ENCODE results near the gene FAM110D.
A peak's percentile ranks its signal among the peaks of the same experiment; 100 is the strongest.

GRCh38 chr1:26169669-26170471 lies 11.0 kb downstream of the FAM110D start, which contains the start of gene ZNF593:
- TF ChIP-seq CTCF (IDR thresholded peaks at IDR 0.05; ENCODE audit: extremely low read depth in 1 of 2, insufficient read depth in 1 of 2, low read depth in 1 of 2, low read length in 2 of 2), result peak; percentile 92 to 99
- TF ChIP-seq GATA2 (IDR thresholded peaks at IDR 0.05; ENCODE audit: insufficient read depth, insufficient read length, low read depth, low read length), result no peak
- TF ChIP-seq EZH2 (IDR thresholded peaks at IDR 0.05; ENCODE audit: borderline replicate concordance, low read depth, low read length, severe bottlenecking), result no peak
- TF ChIP-seq JUN (IDR thresholded peaks at IDR 0.05; ENCODE audit: borderline replicate concordance, insufficient read depth, insufficient read length, low read depth), result peak; percentile 82
- TF ChIP-seq MAX (IDR thresholded peaks at IDR 0.05; ENCODE audit: insufficient read depth, insufficient read length), result peak; percentile 76
- peak; percentile 88 for TF ChIP-seq POLR2A (IDR thresholded peaks at IDR 0.05; ENCODE audit: low read depth, low read length)
- peak; percentile 27 for TF ChIP-seq FOS (IDR thresholded peaks at IDR 0.05; ENCODE audit: borderline replicate concordance, insufficient read depth, low read length)
- TF ChIP-seq MYC (IDR thresholded peaks at IDR 0.05; ENCODE audit: low read depth, low read length), result peak; percentile 89
- TF ChIP-seq POLR2AphosphoS5 (IDR thresholded peaks at IDR 0.05; ENCODE audit: insufficient read depth, low read depth, low read length), result peak; percentile 92

Data from endothelial cell of umbilical vein (primary cell).